ENCODE results near the gene VOPP1.

GRCh38 chr7:55568613-55569268 lies 3.6 kb downstream of the VOPP1 start:
- peak; percentile 35 for TF ChIP-seq CTCF (conservative IDR thresholded peaks at IDR 0.05; ENCODE audit: low read length)
- TF ChIP-seq EZH2phosphoT487 (IDR thresholded peaks at IDR 0.05; ENCODE audit: borderline replicate concordance), result no peak
